ELR (cell line): Measurements from ENCODE around the gene OR13C9.
A peak's percentile ranks its signal among the peaks of the same experiment; 100 is the strongest.
"Not testable (repeated sequence)": the region's sequence is repeated elsewhere in the genome, so short reads cannot be mapped to it uniquely, and the experiment has no call there.

Experiments
- DNase-seq: peaks from one replicate; pipeline ENCODE4 v3.0.0-alpha.2; 2015; ENCODE audit warnings: low read depth

Gene OR13C9

GRCh38 chr9:104618104-104618503 is at the start of gene OR13C9:
TSS of gene OR13C9 (minus strand) at chr9:104618204. CDS start at chr9:104618204, 0 bp downstream.
- DNase-seq: no peak

GRCh38 chr9:104658496-104659195 is 40.6 kb upstream of the OR13C9 start:
- no peak for DNase-seq

GRCh38 chr9:104635456-104635855 is 17.5 kb upstream of the OR13C9 start:
- DNase-seq: no peak

- no peak for DNase-seq
Observed at GRCh38 chr9:104633976-104634520, 16.0 kb upstream of the OR13C9 start.

GRCh38 chr9:104625964-104626363 is 8.0 kb upstream of the OR13C9 start:
- DNase-seq: not testable (repeated sequence)

GRCh38 chr9:104617418-104617817 is 586 bp downstream of the OR13C9 start:
- DNase-seq: no peak

- DNase-seq: no peak
Observed at GRCh38 chr9:104611213-104611612, 6.8 kb downstream of the OR13C9 start.

- DNase-seq: peak; percentile 24
Observed at GRCh38 chr9:104608336-104608735, 9.7 kb downstream of the OR13C9 start.

- DNase-seq: no peak
Observed at GRCh38 chr9:104606152-104606551, 11.9 kb downstream of the OR13C9 start.

GRCh38 chr9:104605527-104605926 is 12.5 kb downstream of the OR13C9 start, which contains the start of gene OR13C2:
TSS of gene OR13C2 (minus strand) at chr9:104605627. CDS start at chr9:104605627, 0 bp downstream.
- DNase-seq: not testable (repeated sequence)

GRCh38 chr9:104604801-104605200 is 13.2 kb downstream of the OR13C9 start:
- no peak for DNase-seq

- DNase-seq: not testable (repeated sequence)
Observed at GRCh38 chr9:104599313-104599712, 18.7 kb downstream of the OR13C9 start, which contains the start of gene OR13C5. TSS of gene OR13C5 (minus strand) at chr9:104599413. CDS start at chr9:104599413, 0 bp downstream.

- DNase-seq: not testable (repeated sequence)
Observed at GRCh38 chr9:104598749-104599148, 19.3 kb downstream of the OR13C9 start.

GRCh38 chr9:104589626-104590025 is 28.4 kb downstream of the OR13C9 start:
- no peak for DNase-seq

GRCh38 chr9:104586496-104587180 is 31.4 kb downstream of the OR13C9 start:
- DNase-seq: no peak

- DNase-seq: no peak
Observed at GRCh38 chr9:104580562-104580961, 37.4 kb downstream of the OR13C9 start.

GRCh38 chr9:104577263-104577662 is 40.7 kb downstream of the OR13C9 start:
- DNase-seq: no peak

- no peak for DNase-seq
Observed at GRCh38 chr9:104575456-104575855, 42.5 kb downstream of the OR13C9 start.

- no peak for DNase-seq
Observed at GRCh38 chr9:104572612-104573011, 45.4 kb downstream of the OR13C9 start.

GRCh38 chr9:104568868-104569267 is 49.1 kb downstream of the OR13C9 start, which contains the start of gene OR13C8:
TSS of gene OR13C8 (plus strand) at chr9:104569168. CDS start at chr9:104569168, 0 bp downstream.
- DNase-seq: no peak
